HepG2 (cell line): Measurements from ENCODE around the gene NPB. TPM values are rescaled to one million over a fixed set of nuclear protein-coding genes. Genes with fewer than 3 reads are reported as not detected.

ENCODE experiments used
- ATAC-seq: fragments of 200-7000 bp; cut with Tn5 transposase; 3 replicates; pipeline ENCODE4 v1.9.1; 2020; ENCODE audit warnings: mild to moderate bottlenecking, moderate library complexity
- BruUV-seq: library from RNA; stranded (reverse); fragments of 400-500 nt; replicated peaks from 2 replicates; lab custom pipeline; 2021; lab: Mats Ljungman, UMichigan
- CTCF ChIA-PET: fragments of 300-600 bp; formaldehyde crosslinking; extraction: SDS; loops from one replicate; lab custom pipeline; 2021; ENCODE audit warnings: low total read pairs, inconsistent platforms, low intra/inter-chr PET ratio; lab: Yijun Ruan, JAX
- POLR2A ChIA-PET: fragments of 350-600 bp; sonication (Branson Sonifier 250); formaldehyde crosslinking; loops from one replicate; lab custom pipeline; 2020; ENCODE audit warnings: antibody characterized with exemption, inconsistent platforms; lab: Yijun Ruan, JAX
- DNase-seq: peaks from one replicate; pipeline ENCODE4 v3.0.0-alpha.2; 2015; ENCODE audit warnings: low spot score
- FAIRE-seq: peaks from 3 replicates; lab custom pipeline; 2011; peaks lifted over from hg19 to GRCh38; lab: Jason Lieb, UNC
- H2AFZ ChIP-seq: one replicate; pipeline ENCODE4 v1.6.1; 2011; ENCODE audit warnings: low read length, inconsistent platforms
- H3K27ac ChIP-seq: fragments of 300-600 bp; 3 replicates; pipeline ENCODE4 v1.8.0; 2011; ENCODE audit warnings: mixed run types, mild to moderate bottlenecking, mixed read lengths, low read length, inconsistent platforms; ENCODE audit not compliant: insufficient read depth; ENCODE audit errors: extremely low read length
- H3K27me3 ChIP-seq, 2 experiments: fragments of 200-600 bp in 1 of 2; 2 replicates in 1 of 2; 3 replicates in 1 of 2; pipeline versions ENCODE4 v1.6.0 to v1.8.0; 2011; ENCODE audit warnings: low read length in 2 of 2, mild to moderate bottlenecking in 2 of 2, moderate library complexity in 2 of 2, inconsistent platforms in 1 of 2; ENCODE audit not compliant: insufficient read depth in 2 of 2, control insufficient read depth in 1 of 2
- H3K36me3 ChIP-seq, 2 experiments: fragments of 200-600 bp in 1 of 2; replicated peaks in 1 of 2; 2 replicates in 1 of 2; 3 replicates in 1 of 2; pipeline versions ENCODE4 v1.5.1 to v1.8.0; 2011; ENCODE audit warnings: low read length in 2 of 2, inconsistent platforms in 1 of 2; ENCODE audit not compliant: insufficient read depth in 2 of 2, control insufficient read depth in 1 of 2
- H3K4me1 ChIP-seq: 2 replicates; pipeline ENCODE4 v1.5.1; 2012; ENCODE audit warnings: low read length, inconsistent platforms; ENCODE audit not compliant: insufficient read depth
- H3K4me2 ChIP-seq: 2 replicates; pipeline ENCODE4 v1.6.0; 2011; ENCODE audit warnings: low read depth, low read length, inconsistent platforms
- H3K4me3 ChIP-seq, 3 experiments: fragments of 200-600 bp in 1 of 3; sonication (generic), shearing (Covaris generic) in 1 of 3; replicated peaks in 1 of 3; 2 replicates each; pipeline ENCODE4 v1.5.1; 2011 to 2016; ENCODE audit warnings: low read length in 3 of 3, inconsistent platforms in 2 of 3, low read depth in 2 of 3, mild to moderate bottlenecking in 2 of 3, control low read depth in 1 of 3, mixed read lengths in 1 of 3; ENCODE audit not compliant: insufficient read depth in 1 of 3
- H3K79me2 ChIP-seq: one replicate; pipeline ENCODE4 v1.6.1; 2011; ENCODE audit warnings: low read length, inconsistent platforms; ENCODE audit not compliant: insufficient read depth
- H3K9ac ChIP-seq: 2 replicates; pipeline ENCODE4 v1.6.0; 2011; ENCODE audit warnings: mild to moderate bottlenecking, low read depth, low read length, inconsistent platforms; ENCODE audit not compliant: insufficient read depth
- H3K9me3 ChIP-seq: 2 replicates; pipeline ENCODE4 v1.5.1; 2012; ENCODE audit warnings: mild to moderate bottlenecking, low read length
- H4K20me1 ChIP-seq: 2 replicates; pipeline ENCODE4 v1.6.0; 2011; ENCODE audit warnings: inconsistent platforms, mild to moderate bottlenecking, low read length, moderate library complexity; ENCODE audit not compliant: insufficient read depth
- ARHGAP35 ChIP-seq: sonication (generic); formaldehyde crosslinking; IDR thresholded peaks from 2 replicates; pipeline ENCODE4 v1.9.0; 2022; ENCODE audit warnings: mild to moderate bottlenecking, inconsistent platforms, moderate library complexity, missing genetic modification reagents, borderline replicate concordance
- FOXM1 ChIP-seq: sonication (generic); formaldehyde crosslinking; IDR thresholded peaks from 2 replicates; pipeline ENCODE4 v1.5.0; 2020; ENCODE audit warnings: missing genetic modification reagents
- KLF16 ChIP-seq, 2 experiments: sonication (generic) in 1 of 2; formaldehyde crosslinking in 1 of 2; IDR thresholded peaks; 2 replicates each; pipeline versions ENCODE4 v1.6.1 to v1.8.0; 2016 to 2023; ENCODE audit warnings: missing genetic modification reagents in 2 of 2, missing compliant biosample characterization in 1 of 2
- NBN ChIP-seq: fragments of 450-650 bp; conservative IDR thresholded peaks from 2 replicates; pipeline ENCODE4 v1.6.1; 2017
- PHB2 ChIP-seq: fragments of 450-650 bp; IDR thresholded peaks from 2 replicates; pipeline ENCODE4 v1.6.1; 2018; ENCODE audit not compliant: partially characterized antibody
- PLRG1 ChIP-seq: fragments of 450-650 bp; conservative IDR thresholded peaks from 2 replicates; pipeline ENCODE4 v1.6.1; 2016
- RFX5 ChIP-seq: IDR thresholded peaks from 2 replicates; pipeline ENCODE4 v1.6.1; 2011; ENCODE audit warnings: low read depth, low read length, improper control_type of control experiment
- TOE1 ChIP-seq: sonication (generic); formaldehyde crosslinking; IDR thresholded peaks from 2 replicates; pipeline ENCODE4 v1.4.0; 2020; ENCODE audit warnings: mild to moderate bottlenecking, missing genetic modification reagents
- XRCC5 ChIP-seq: fragments of 200-400 bp; formaldehyde crosslinking; optimal IDR thresholded peaks from 2 replicates; pipeline ENCODE3; 2017; ENCODE audit warnings: mild to moderate bottlenecking, low read length
- YEATS2 ChIP-seq: sonication (generic); formaldehyde crosslinking; IDR thresholded peaks from 2 replicates; pipeline ENCODE4 v1.4.0; 2020; ENCODE audit warnings: missing genetic modification reagents, borderline replicate concordance
- ZBTB20 ChIP-seq: sonication (generic); formaldehyde crosslinking; IDR thresholded peaks from 2 replicates; pipeline ENCODE4 v1.8.1; 2023; ENCODE audit warnings: missing genetic modification reagents, low read depth, mild to moderate bottlenecking, borderline replicate concordance
- ZMYM3 ChIP-seq: sonication (generic); formaldehyde crosslinking; IDR thresholded peaks from 2 replicates; pipeline ENCODE4 v1.5.1; 2020; ENCODE audit warnings: mild to moderate bottlenecking, missing genetic modification reagents
- ZNF282 ChIP-seq: fragments of 450-650 bp; IDR thresholded peaks from 2 replicates; pipeline ENCODE4 v1.6.1; 2018; ENCODE audit not compliant: partially characterized antibody
- ZNF317 ChIP-seq: sonication (generic); formaldehyde crosslinking; IDR thresholded peaks from 2 replicates; pipeline ENCODE4 v1.5.0; 2020; ENCODE audit warnings: mild to moderate bottlenecking, missing genetic modification reagents
- ZNF441 ChIP-seq: sonication (generic); formaldehyde crosslinking; IDR thresholded peaks from 2 replicates; pipeline ENCODE4 v1.7.0; 2021; ENCODE audit warnings: missing genetic modification reagents, borderline replicate concordance
- ZNF451 ChIP-seq: sonication (generic); formaldehyde crosslinking; IDR thresholded peaks from 2 replicates; pipeline ENCODE4 v1.5.0; 2020; ENCODE audit warnings: mild to moderate bottlenecking, missing genetic modification reagents
- ZNF501 ChIP-seq: sonication (generic); formaldehyde crosslinking; IDR thresholded peaks from 2 replicates; pipeline ENCODE4 v1.5.1; 2020; ENCODE audit warnings: mild to moderate bottlenecking, moderate library complexity, missing genetic modification reagents
- ZNF530 ChIP-seq: sonication (generic); formaldehyde crosslinking; IDR thresholded peaks from 2 replicates; pipeline ENCODE4 v1.5.0; 2020; ENCODE audit warnings: low read depth, mild to moderate bottlenecking, missing genetic modification reagents
- ZNF550 ChIP-seq: sonication (generic); formaldehyde crosslinking; IDR thresholded peaks from 2 replicates; pipeline ENCODE4 v1.4.0; 2020; ENCODE audit warnings: mild to moderate bottlenecking, missing genetic modification reagents, borderline replicate concordance
- ZNF563 ChIP-seq: sonication (generic); formaldehyde crosslinking; IDR thresholded peaks from 2 replicates; pipeline ENCODE4 v1.8.0; 2022; ENCODE audit warnings: mild to moderate bottlenecking, moderate library complexity, missing genetic modification reagents
- ZNF572 ChIP-seq: sonication (generic); formaldehyde crosslinking; IDR thresholded peaks from 2 replicates; pipeline ENCODE4 v1.5.1; 2020; ENCODE audit warnings: mild to moderate bottlenecking, missing genetic modification reagents
- ZNF639 ChIP-seq: conservative IDR thresholded peaks from 2 replicates; pipeline ENCODE4 v1.6.1; 2018; ENCODE audit warnings: missing genetic modification reagents
- ZNF878 ChIP-seq: sonication (generic); formaldehyde crosslinking; IDR thresholded peaks from 2 replicates; pipeline ENCODE4 v1.8.1; 2023; ENCODE audit warnings: mild to moderate bottlenecking, missing genetic modification reagents, moderate library complexity
- WGBS: methylation state at CpG from one replicate; pipeline ENCODE4 v1.1.6; 2017; ENCODE audit warnings: low lambda C conversion rate; 5-methylcytosine and 5-hydroxymethylcytosine counted together
- in situ Hi-C: cut with HindIII; loops from 2 replicates; pipeline ENCODE4 v1.10.0; 2017; ENCODE audit warnings: low pct_unique_long_range_greater_than_20kb; ENCODE audit not compliant: extremely low pct_ligation_motif_present
- intact Hi-C: fragments of 100-400 bp; cut with micrococcal nuclease; formaldehyde crosslinking; loops from one replicate; pipeline ENCODE4 v1.10.0; 2022; ENCODE audit not compliant: unreplicated experiment
- polyA plus RNA-seq, 8 experiments: library from polyadenylated mRNA; depleted of rRNA in 3 of 8; stranded (reverse) in 7 of 8; unstranded in 1 of 8; fragments of >200 nt; fragmentation: Illumina TruSeq in 4 of 8; extraction: Trizol in 4 of 8; gene quantifications; 2 replicates each; pipeline versions ENCODE4 v1.2.1 to v1.2.3, GENCODE V29; 2011 to 2016; ENCODE audit warnings: low read depth in 4 of 8, missing spikeins in 1 of 8, mixed read lengths in 1 of 8; ENCODE audit not compliant: insufficient read depth in 1 of 8
- total RNA-seq, 5 experiments: library from RNA; depleted of rRNA; stranded (reverse); fragments of >200 nt; fragmentation: Illumina TruSeq; extraction: Trizol; gene quantifications; 2 replicates each; pipeline ENCODE4 v1.2.3, GENCODE V29; 2016; ENCODE audit warnings: low read depth in 1 of 5
- TF ChIP-seq, protein P1 (sequence below): sonication (generic); formaldehyde crosslinking; IDR thresholded peaks from 2 replicates; pipeline ENCODE4 v1.5.0; 2020; ENCODE audit warnings: missing genetic modification reagents

Gene NPB
- total and polyA plus RNA-seq, 2 of the 13 experiments (the other 11 are each of a cell fraction or from before 2014, with no cell fraction given), result 0.11 to 0.93 TPM

- Histone ChIP-seq H4K20me1 (peaks cover 29% of the 10 kb centered on the region; the same call in 1 of the 2 replicates), H3K4me1 (peaks cover 52% of the 10 kb centered on the region), H3K4me3 (peak overlapping the region; percentile 65 to 92 (median 90)), H3K27ac (peak overlapping the region; percentile 98), H3K4me2 (peak overlapping the region; percentile 94), H2AFZ (no peak overlapping the region), H3K27me3 (no peaks in the 10 kb centered on the region), H3K9me3 (no peaks in the 10 kb centered on the region), H3K9ac (peak overlapping the region; percentile 100), H3K79me2 (peaks cover 24% of the 10 kb centered on the region), H3K36me3 (peaks cover 11 to 18% of the 10 kb centered on the region in 2 experiments)
- peak; percentile 86 for DNase-seq
- CTCF ChIA-PET, result no interaction called here
- in situ Hi-C loops (no loop called here), intact Hi-C loops (loop anchor here (2.0 to 5.0 kb wide), 2 partner anchors 21 to 41 kb away; partner anchors contain the start of gene PCYT2)
- POLR2A ChIA-PET, result interaction anchor here (0.9 to 4.3 kb wide), 15 partner anchors 9 to 231 kb away, joined by 3 to 26 read pairs (median 8); partner anchors contain the start of genes ALYREF, ANAPC11, ARL16 and CENPX
- WGBS, result 42% methylated on average over 10 of the region's 86 CpGs
- FAIRE-seq, result no peak
- TSS peak; percentile 85 for BruUV-seq
- no peak; the same call in 2 of the 3 replicates for ATAC-seq
- no peak for TF ChIP-seq NBN
- TF ChIP-seq ARHGAP35 (CRISPR knock-in tag), result peak; percentile 98
- TF ChIP-seq KLF16 (CRISPR knock-in tag; IDR thresholded peaks at IDR 0.05), result peak; percentile 62 to 80; a peak in 2 of 4 replicates
- peak; percentile 89 for TF ChIP-seq ZNF501 (CRISPR knock-in tag)
- TF ChIP-seq ZNF563 (CRISPR knock-in tag), result peak; percentile 99; the same call in 1 of the 2 replicates
- TF ChIP-seq ZNF441, result peak; percentile 89
- TF ChIP-seq ZNF317, result no peak; the same call in 1 of the 2 replicates
- TF ChIP-seq PHB2, result no peak
- TF ChIP-seq ZNF282, result no peak
- TF ChIP-seq RFX5, result peak; percentile 51; the same call in 1 of the 2 replicates
- TF ChIP-seq ZNF530 (CRISPR knock-in tag), result 0 out of 2 replicates have a peak, but pooled peaks have one; percentile 73
- TF ChIP-seq XRCC5, result no peak
- TF ChIP-seq YEATS2 (CRISPR knock-in tag), result peak; percentile 82
- no peak; the same call in 1 of the 2 replicates for TF ChIP-seq ZMYM3 (CRISPR knock-in tag)
- TF ChIP-seq ZNF878 (CRISPR knock-in tag), result peak; percentile 52; the same call in 1 of the 2 replicates
- peak; percentile 88; the same call in 1 of the 2 replicates for TF ChIP-seq TOE1 (CRISPR knock-in tag)
- TF ChIP-seq ZNF550 (CRISPR knock-in tag), result peak; percentile 97
- TF ChIP-seq PLRG1, result no peak
- peak; percentile 53 for TF ChIP-seq ZBTB20
- peak; percentile 95; the same call in 1 of the 2 replicates for TF ChIP-seq ZNF639 (CRISPR knock-in tag)
- TF ChIP-seq FOXM1 (CRISPR knock-in tag), result no peak; the same call in 1 of the 2 replicates
- TF ChIP-seq ZNF451, result peak; percentile 98
- 0 out of 2 replicates have a peak, but pooled peaks have one; percentile 14 for TF ChIP-seq ZNF572 (CRISPR knock-in tag)
- TF ChIP-seq, protein P1, sequence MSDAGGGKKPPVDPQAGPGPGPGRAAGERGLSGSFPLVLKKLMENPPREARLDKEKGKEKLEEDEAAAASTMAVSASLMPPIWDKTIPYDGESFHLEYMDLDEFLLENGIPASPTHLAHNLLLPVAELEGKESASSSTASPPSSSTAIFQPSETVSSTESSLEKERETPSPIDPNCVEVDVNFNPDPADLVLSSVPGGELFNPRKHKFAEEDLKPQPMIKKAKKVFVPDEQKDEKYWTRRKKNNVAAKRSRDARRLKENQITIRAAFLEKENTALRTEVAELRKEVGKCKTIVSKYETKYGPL, result no peak
Measured at GRCh38 chr17:81871387-81872230, 30.4 kb upstream of the NPB start.
